Hematopoietic multipotent progenitor cell treated with erythropoietin and hydrocortisone succinate and interleukin-3 and kit ligand, for 15 days (in vitro differentiated cells): Measurements from ENCODE around the gene FKBP15.
"Not testable (repeated sequence)": the region's sequence is repeated elsewhere in the genome, so short reads cannot be mapped to it uniquely, and the experiment has no call there.

Experiments used
- DNase-seq: peaks from one replicate; pipeline ENCODE4 v3.0.0-alpha.2; 2015; ENCODE audit warnings: low spot score

FKBP15 gene

GRCh38 chr9:113235701-113236255 is 14.7 kb upstream of the FKBP15 start:
- not testable (repeated sequence) for DNase-seq

- DNase-seq: peak; percentile 37
Measured at GRCh38 chr9:113231701-113232100, 10.6 kb upstream of the FKBP15 start.

GRCh38 chr9:113228130-113228665 is 7.1 kb upstream of the FKBP15 start:
- no peak for DNase-seq

- no peak for DNase-seq
Measured at GRCh38 chr9:113227436-113227835, 6.4 kb upstream of the FKBP15 start.

- no peak for DNase-seq
Measured at GRCh38 chr9:113223963-113224362, 2.9 kb upstream of the FKBP15 start.

- DNase-seq: no peak
Measured at GRCh38 chr9:113222482-113222841, 1.4 kb upstream of the FKBP15 start.

- peak; percentile 40 for DNase-seq
Measured at GRCh38 chr9:113221800-113222481, 864 bp upstream of the FKBP15 start.

- DNase-seq: no peak
Measured at GRCh38 chr9:113220467-113221002, 542 bp downstream of the FKBP15 start.

- no peak for DNase-seq
Measured at GRCh38 chr9:113219969-113220368, 1.1 kb downstream of the FKBP15 start.

GRCh38 chr9:113219186-113219936 is 1.7 kb downstream of the FKBP15 start:
- no peak for DNase-seq

- DNase-seq: no peak
Measured at GRCh38 chr9:113216406-113216805, 4.7 kb downstream of the FKBP15 start.

- DNase-seq: peak; percentile 95
Measured at GRCh38 chr9:113215132-113215531, 5.9 kb downstream of the FKBP15 start.

GRCh38 chr9:113210815-113211214 is 10.3 kb downstream of the FKBP15 start:
- DNase-seq: no peak

- no peak for DNase-seq
Measured at GRCh38 chr9:113205861-113206260, 15.2 kb downstream of the FKBP15 start.

GRCh38 chr9:113205432-113205831 is 15.6 kb downstream of the FKBP15 start:
- DNase-seq: no peak

GRCh38 chr9:113199683-113200329 is 21.3 kb downstream of the FKBP15 start:
- no peak for DNase-seq

- no peak for DNase-seq
Measured at GRCh38 chr9:113192455-113192854, 28.6 kb downstream of the FKBP15 start.

- DNase-seq: no peak
Measured at GRCh38 chr9:113187929-113188595, 33.0 kb downstream of the FKBP15 start.

GRCh38 chr9:113186137-113186755 is 34.8 kb downstream of the FKBP15 start:
- DNase-seq: no peak

- no peak for DNase-seq
Measured at GRCh38 chr9:113185271-113185670, 35.8 kb downstream of the FKBP15 start.

GRCh38 chr9:113184539-113184938 is 36.5 kb downstream of the FKBP15 start:
- DNase-seq: no peak
